SK-N-SH (cell line): ENCODE data around the gene CPLX3. TPM values are rescaled to one million over a fixed set of nuclear protein-coding genes. Genes with fewer than 3 reads are reported as not detected.

Experiments
- CTCF ChIA-PET: fragments of 300-600, 350-600 bp; formaldehyde crosslinking; extraction: SDS; loops from one replicate; lab custom pipeline; 2021; lab: Yijun Ruan, JAX
- POLR2A ChIA-PET: fragments of 350-600 bp; sonication (Branson Sonifier 250); formaldehyde crosslinking; extraction: SDS; loops from one replicate; lab custom pipeline; 2020; ENCODE audit warnings: antibody characterized with exemption, inconsistent platforms; lab: Yijun Ruan, JAX
- DNase-seq: peaks from one replicate; pipeline ENCODE4 v3.0.0; 2012
- H2AFZ ChIP-seq: fragments of 200-600 bp; sonication (generic); 2 replicates; pipeline ENCODE4 v1.8.1; 2016; ENCODE audit warnings: antibody characterized with exemption, mild to moderate bottlenecking, low read depth
- H3F3A ChIP-seq: fragments of 200-600 bp; sonication (generic); replicated peaks from 2 replicates; pipeline ENCODE3; 2016; ENCODE audit warnings: antibody characterized with exemption, mild to moderate bottlenecking; ENCODE audit not compliant: insufficient read depth
- H3K27ac ChIP-seq, 2 experiments: fragments of 200-500 bp in 1 of 2; fragments of 200-600 bp in 1 of 2; sonication (Bioruptor generic) in 1 of 2; sonication (generic), shearing (Covaris generic) in 1 of 2; 2 replicates each; pipeline versions ENCODE4 v1.5.1 to v1.6.1; 2014 to 2016; ENCODE audit warnings: low read depth in 2 of 2, inconsistent platforms in 1 of 2, low read length in 1 of 2, mild to moderate bottlenecking in 1 of 2, mixed read lengths in 1 of 2
- H3K27me3 ChIP-seq: fragments of 200-600 bp; sonication (generic), shearing (Covaris generic); 2 replicates; pipeline ENCODE4 v1.6.1; 2016; ENCODE audit warnings: mixed run types; ENCODE audit not compliant: insufficient read depth
- H3K36me3 ChIP-seq, 2 experiments: fragments of 200-500 bp in 1 of 2; fragments of 200-600 bp in 1 of 2; sonication (Bioruptor generic) in 1 of 2; sonication (generic) in 1 of 2; replicated peaks in 1 of 2; 2 replicates each; pipeline versions ENCODE3 to v1.5.1; 2014 to 2016; ENCODE audit warnings: low read length in 1 of 2, mild to moderate bottlenecking in 1 of 2; ENCODE audit not compliant: insufficient read depth in 2 of 2, control insufficient read depth in 1 of 2
- H3K4me1 ChIP-seq, 2 experiments: fragments of 200-500 bp in 1 of 2; fragments of 200-600 bp in 1 of 2; sonication (Bioruptor generic) in 1 of 2; sonication (generic), shearing (Covaris generic) in 1 of 2; 2 replicates each; pipeline versions ENCODE4 v1.5.1 to v1.6.1; 2014 to 2016; ENCODE audit warnings: low read depth in 1 of 2, low read length in 1 of 2, mixed run types in 1 of 2; ENCODE audit not compliant: insufficient read depth in 2 of 2, control insufficient read depth in 1 of 2
- H3K4me2 ChIP-seq: fragments of 200-600 bp; sonication (generic), shearing (Covaris generic); 2 replicates; pipeline ENCODE4 v1.6.1; 2017; ENCODE audit warnings: mixed run types
- H3K4me3 ChIP-seq, 2 experiments: fragments of 200-500 bp in 1 of 2; fragments of 200-600 bp in 1 of 2; sonication (Bioruptor generic) in 1 of 2; sonication (generic), shearing (Covaris generic) in 1 of 2; 2 replicates each; pipeline versions ENCODE4 v1.5.1 to v1.8.1; 2014 to 2016; ENCODE audit warnings: low read depth in 2 of 2, inconsistent platforms in 1 of 2, low read length in 1 of 2, mild to moderate bottlenecking in 1 of 2, mixed read lengths in 1 of 2, moderate library complexity in 1 of 2
- H3K79me2 ChIP-seq: fragments of 200-600 bp; sonication (generic); 2 replicates; pipeline ENCODE4 v1.8.1; 2017; ENCODE audit warnings: mild to moderate bottlenecking; ENCODE audit not compliant: insufficient read depth
- H3K9ac ChIP-seq: fragments of 200-600 bp; sonication (generic); 2 replicates; pipeline ENCODE4 v1.6.1; 2017; ENCODE audit warnings: mixed run types
- H3K9me2 ChIP-seq: fragments of 200-600 bp; sonication (generic); 2 replicates; pipeline ENCODE4 v1.6.1; 2017; ENCODE audit warnings: mixed run types
- H3K9me3 ChIP-seq: fragments of 200-600 bp; sonication (generic); 2 replicates; pipeline ENCODE4 v1.6.1; 2017; ENCODE audit warnings: mixed run types, mild to moderate bottlenecking, moderate library complexity
- H4K20me1 ChIP-seq: fragments of 200-600 bp; sonication (generic); 2 replicates; pipeline ENCODE4 v1.6.1; 2017; ENCODE audit warnings: mild to moderate bottlenecking, mixed run types; ENCODE audit not compliant: insufficient read depth
- CHD2 ChIP-seq: fragments of 150-350 bp; IDR thresholded peaks from 2 replicates; pipeline ENCODE4 v1.6.1; 2018; ENCODE audit warnings: low read length; ENCODE audit not compliant: partially characterized antibody
- ELF1 ChIP-seq: IDR thresholded peaks from 2 replicates; pipeline ENCODE4 v1.4.0; 2012
- EP300 ChIP-seq, 2 experiments: IDR thresholded peaks; 2 replicates each; pipeline versions ENCODE4 v1.4.0 to v1.6.1; 2012; ENCODE audit warnings: borderline replicate concordance in 1 of 2, low read depth in 1 of 2, low read length in 1 of 2
- FOXM1 ChIP-seq: IDR thresholded peaks from 2 replicates; pipeline ENCODE4 v1.4.0; 2012; ENCODE audit warnings: low read depth, mild to moderate bottlenecking
- GABPA ChIP-seq: IDR thresholded peaks from 2 replicates; pipeline ENCODE4 v1.4.0; 2012; ENCODE audit warnings: low read depth, mild to moderate bottlenecking
- MXI1 ChIP-seq: IDR thresholded peaks from 2 replicates; pipeline ENCODE4 v1.6.1; 2012; ENCODE audit warnings: mild to moderate bottlenecking, low read depth, low read length, improper control_type of control experiment
- NFIC ChIP-seq: IDR thresholded peaks from 2 replicates; pipeline ENCODE4 v1.4.0; 2012; ENCODE audit warnings: borderline replicate concordance
- RAD21 ChIP-seq: IDR thresholded peaks from 2 replicates; pipeline ENCODE4 v1.6.1; 2012; ENCODE audit warnings: mild to moderate bottlenecking, low read length
- TCF12 ChIP-seq: IDR thresholded peaks from 2 replicates; pipeline ENCODE4 v1.4.0; 2012
- YY1 ChIP-seq: IDR thresholded peaks from 2 replicates; pipeline ENCODE4 v1.4.0; 2012; ENCODE audit warnings: low read depth, mild to moderate bottlenecking
- WGBS: methylation state at CpG from one replicate; pipeline ENCODE4 v1.1.6; 2017; ENCODE audit warnings: low lambda C conversion rate; 5-methylcytosine and 5-hydroxymethylcytosine counted together
- polyA plus RNA-seq, 3 experiments: library from polyadenylated mRNA; depleted of rRNA; stranded (reverse); fragments of >200 nt; gene quantifications; 2 replicates each; pipeline ENCODE4 v1.2.3, GENCODE V29; 2012
- TF ChIP-seq, protein P1 (sequence below): fragments of 200-600 bp; sonication (generic); IDR thresholded peaks from 2 replicates; pipeline ENCODE4 v1.6.1; 2017; ENCODE audit warnings: antibody characterized with exemption, mild to moderate bottlenecking, moderate library complexity
- TF ChIP-seq, protein P2 (sequence below): fragments of 150-350 bp; IDR thresholded peaks from 2 replicates; pipeline ENCODE4 v1.6.1; 2017; ENCODE audit warnings: antibody characterized with exemption, low read length, low read depth, borderline replicate concordance
- TF ChIP-seq, protein P3 (sequence below): IDR thresholded peaks from 2 replicates; pipeline ENCODE4 v1.4.0; 2012; ENCODE audit warnings: low read depth, borderline replicate concordance

Gene CPLX3
- polyA plus RNA-seq, 1 of the 3 experiments (the other 2 are of a cell fraction), result not detected

DNA sequence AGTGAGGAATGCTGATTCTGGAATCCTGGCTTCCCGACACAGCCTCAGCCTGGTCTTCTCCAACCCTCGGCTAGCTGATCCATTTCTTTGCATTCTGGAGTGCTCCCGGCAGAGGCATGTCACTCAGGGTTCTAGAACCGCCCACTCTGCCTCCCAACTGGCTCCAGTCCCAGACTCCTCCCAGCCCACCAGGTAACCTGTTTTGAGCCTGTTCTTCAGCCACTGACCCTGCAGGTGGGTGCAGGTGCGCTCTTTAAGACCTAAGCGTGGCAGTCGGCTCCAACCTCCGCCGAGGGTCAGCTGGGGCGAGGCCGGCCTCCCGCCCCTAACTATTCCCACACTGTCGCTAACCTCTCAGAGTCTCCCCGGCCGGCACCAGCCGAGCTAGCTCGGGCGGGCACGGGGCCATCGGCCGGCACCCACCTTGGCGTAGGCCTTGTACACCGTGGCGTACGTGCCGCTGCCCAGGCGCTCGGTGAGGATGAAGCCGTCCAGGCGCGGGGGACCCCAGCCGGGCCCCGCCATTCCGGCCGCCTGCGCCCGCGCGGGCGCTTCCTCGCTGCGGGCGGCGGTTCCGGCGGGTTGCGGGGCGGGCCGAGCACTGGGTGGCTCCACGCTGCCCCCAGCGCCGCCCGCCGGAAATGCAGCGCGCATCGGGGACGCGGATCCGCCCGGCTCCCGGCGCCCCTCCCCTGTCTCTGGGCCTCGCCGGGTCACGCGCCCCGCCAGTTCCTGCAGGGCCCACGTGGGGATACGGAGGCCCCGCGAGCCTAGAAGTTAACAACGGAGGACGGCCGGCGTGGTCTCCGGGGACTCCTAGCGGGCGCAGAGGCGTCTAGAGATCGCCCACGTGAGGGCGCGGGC lies 16.4 kb downstream of the CPLX3 start, which contains the start of gene ULK3 (continued):
- no peak for TF ChIP-seq TCF12
- TF ChIP-seq EP300 (IDR thresholded peaks at IDR 0.05; ENCODE audit: borderline replicate concordance in 1 of 2, low read depth in 1 of 2, low read length in 1 of 2), result no peak
- no peak for TF ChIP-seq NFIC
- TF ChIP-seq FOXM1, result no peak
- peak; percentile 34; the same call in 1 of the 2 replicates for TF ChIP-seq RAD21
- TF ChIP-seq, protein P1, sequence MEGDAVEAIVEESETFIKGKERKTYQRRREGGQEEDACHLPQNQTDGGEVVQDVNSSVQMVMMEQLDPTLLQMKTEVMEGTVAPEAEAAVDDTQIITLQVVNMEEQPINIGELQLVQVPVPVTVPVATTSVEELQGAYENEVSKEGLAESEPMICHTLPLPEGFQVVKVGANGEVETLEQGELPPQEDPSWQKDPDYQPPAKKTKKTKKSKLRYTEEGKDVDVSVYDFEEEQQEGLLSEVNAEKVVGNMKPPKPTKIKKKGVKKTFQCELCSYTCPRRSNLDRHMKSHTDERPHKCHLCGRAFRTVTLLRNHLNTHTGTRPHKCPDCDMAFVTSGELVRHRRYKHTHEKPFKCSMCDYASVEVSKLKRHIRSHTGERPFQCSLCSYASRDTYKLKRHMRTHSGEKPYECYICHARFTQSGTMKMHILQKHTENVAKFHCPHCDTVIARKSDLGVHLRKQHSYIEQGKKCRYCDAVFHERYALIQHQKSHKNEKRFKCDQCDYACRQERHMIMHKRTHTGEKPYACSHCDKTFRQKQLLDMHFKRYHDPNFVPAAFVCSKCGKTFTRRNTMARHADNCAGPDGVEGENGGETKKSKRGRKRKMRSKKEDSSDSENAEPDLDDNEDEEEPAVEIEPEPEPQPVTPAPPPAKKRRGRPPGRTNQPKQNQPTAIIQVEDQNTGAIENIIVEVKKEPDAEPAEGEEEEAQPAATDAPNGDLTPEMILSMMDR, result peak; percentile 50
- TF ChIP-seq CHD2, result no peak
- TF ChIP-seq, protein P2, sequence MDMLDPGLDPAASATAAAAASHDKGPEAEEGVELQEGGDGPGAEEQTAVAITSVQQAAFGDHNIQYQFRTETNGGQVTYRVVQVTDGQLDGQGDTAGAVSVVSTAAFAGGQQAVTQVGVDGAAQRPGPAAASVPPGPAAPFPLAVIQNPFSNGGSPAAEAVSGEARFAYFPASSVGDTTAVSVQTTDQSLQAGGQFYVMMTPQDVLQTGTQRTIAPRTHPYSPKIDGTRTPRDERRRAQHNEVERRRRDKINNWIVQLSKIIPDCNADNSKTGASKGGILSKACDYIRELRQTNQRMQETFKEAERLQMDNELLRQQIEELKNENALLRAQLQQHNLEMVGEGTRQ, result peak; percentile 65; the same call in 1 of the 2 replicates
- TF ChIP-seq MXI1, result peak; percentile 97
- TF ChIP-seq GABPA, result peak; percentile 46; the same call in 1 of the 2 replicates
- TF ChIP-seq ELF1, result no peak; the same call in 1 of the 2 replicates
- TF ChIP-seq, protein P3, sequence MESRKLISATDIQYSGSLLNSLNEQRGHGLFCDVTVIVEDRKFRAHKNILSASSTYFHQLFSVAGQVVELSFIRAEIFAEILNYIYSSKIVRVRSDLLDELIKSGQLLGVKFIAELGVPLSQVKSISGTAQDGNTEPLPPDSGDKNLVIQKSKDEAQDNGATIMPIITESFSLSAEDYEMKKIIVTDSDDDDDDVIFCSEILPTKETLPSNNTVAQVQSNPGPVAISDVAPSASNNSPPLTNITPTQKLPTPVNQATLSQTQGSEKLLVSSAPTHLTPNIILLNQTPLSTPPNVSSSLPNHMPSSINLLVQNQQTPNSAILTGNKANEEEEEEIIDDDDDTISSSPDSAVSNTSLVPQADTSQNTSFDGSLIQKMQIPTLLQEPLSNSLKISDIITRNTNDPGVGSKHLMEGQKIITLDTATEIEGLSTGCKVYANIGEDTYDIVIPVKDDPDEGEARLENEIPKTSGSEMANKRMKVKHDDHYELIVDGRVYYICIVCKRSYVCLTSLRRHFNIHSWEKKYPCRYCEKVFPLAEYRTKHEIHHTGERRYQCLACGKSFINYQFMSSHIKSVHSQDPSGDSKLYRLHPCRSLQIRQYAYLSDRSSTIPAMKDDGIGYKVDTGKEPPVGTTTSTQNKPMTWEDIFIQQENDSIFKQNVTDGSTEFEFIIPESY, result no peak

DNA sequence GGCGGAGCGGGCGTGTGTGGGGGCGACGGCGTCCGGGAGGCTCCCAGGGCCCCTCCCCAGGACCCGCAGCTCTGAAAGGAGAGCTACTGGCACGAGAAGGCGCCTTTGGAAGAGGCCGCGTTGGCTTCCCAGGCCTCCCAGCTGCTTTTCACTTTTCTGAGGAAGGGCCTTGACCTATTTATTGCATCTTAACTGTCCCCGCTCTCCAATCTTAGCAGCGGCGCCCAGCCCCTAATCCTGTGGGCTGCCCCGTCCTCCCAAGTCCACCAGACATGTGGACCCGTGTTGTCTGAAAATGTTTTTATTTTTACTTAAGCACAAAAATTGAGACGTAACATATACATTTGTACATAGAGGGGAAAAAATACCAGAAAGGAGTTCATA lies 17.0 kb downstream of the CPLX3 start:
- H3K4me1 ChIP-seq, result peaks cover 0 to 23% of the 10 kb centered on the region in 2 experiments; a peak in 2 of 4 replicates
- peak overlapping the region; percentile 96 for H3K4me2 ChIP-seq
- H3K9me3 ChIP-seq, result no peaks in the 10 kb centered on the region
- POLR2A ChIA-PET, result interaction anchor here (0.7 kb wide), 2 partner anchors 26 to 180 kb away, joined by 3 read pairs; partner anchors contain the start of gene PPCDC
- peak overlapping the region; percentile 72 for H3K9ac ChIP-seq
- no peaks in the 10 kb centered on the region for H3F3A ChIP-seq
- TF ChIP-seq, protein P1, result peak; percentile 4; the same call in 1 of the 2 replicates
- no peak for TF ChIP-seq YY1
- TF ChIP-seq, all 33 proteins: peak for 1
- no peaks in the 10 kb centered on the region for H3K9me2 ChIP-seq
- H4K20me1 ChIP-seq, result no peaks in the 10 kb centered on the region
- no peaks in the 10 kb centered on the region for H3K79me2 ChIP-seq
- H3K27ac ChIP-seq, result peak overlapping the region; percentile 72 to 85
- peak overlapping the region; percentile 98 for H3K4me3 ChIP-seq
- no peak for DNase-seq
- WGBS, result 54% methylated on average over 10 of the region's 18 CpGs
- H3K27me3 ChIP-seq, result no peaks in the 10 kb centered on the region
- H2AFZ ChIP-seq, result peak overlapping the region; percentile 65; the same call in 1 of the 2 replicates
- peaks cover 0 to 47% of the 10 kb centered on the region in 2 experiments for H3K36me3 ChIP-seq
- CTCF ChIA-PET, result interaction anchor here (0.6 to 10.8 kb wide), 24 partner anchors 10 to 152 kb away, joined by 3 to 95 read pairs (median 5); partner anchors contain the start of genes CSK, RPP25 and SCAMP5
